ENCODE data around the gene ARMCX4.

DNA sequence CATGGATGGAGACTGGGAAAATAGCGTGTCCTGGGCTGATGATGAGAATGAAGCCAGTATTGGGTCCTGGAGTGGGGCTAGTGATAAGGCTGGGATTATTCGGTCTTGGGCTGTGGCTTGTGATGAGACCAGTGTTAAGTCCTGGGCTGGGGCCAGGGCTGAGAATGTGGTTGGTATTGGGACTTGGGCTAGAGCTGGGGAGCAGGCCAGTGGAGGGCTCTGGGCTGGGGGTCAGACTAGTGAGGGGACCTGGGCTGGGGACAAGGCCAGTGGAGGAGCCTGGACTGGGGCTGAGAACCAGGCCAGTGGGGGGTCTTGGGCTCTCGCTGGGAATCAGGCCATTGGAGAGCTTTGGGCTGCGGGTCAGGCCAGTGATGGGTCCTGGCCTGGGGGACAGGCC lies 6.7 kb downstream of the ARMCX4 start:
- TF ChIP-seq, protein P1, sequence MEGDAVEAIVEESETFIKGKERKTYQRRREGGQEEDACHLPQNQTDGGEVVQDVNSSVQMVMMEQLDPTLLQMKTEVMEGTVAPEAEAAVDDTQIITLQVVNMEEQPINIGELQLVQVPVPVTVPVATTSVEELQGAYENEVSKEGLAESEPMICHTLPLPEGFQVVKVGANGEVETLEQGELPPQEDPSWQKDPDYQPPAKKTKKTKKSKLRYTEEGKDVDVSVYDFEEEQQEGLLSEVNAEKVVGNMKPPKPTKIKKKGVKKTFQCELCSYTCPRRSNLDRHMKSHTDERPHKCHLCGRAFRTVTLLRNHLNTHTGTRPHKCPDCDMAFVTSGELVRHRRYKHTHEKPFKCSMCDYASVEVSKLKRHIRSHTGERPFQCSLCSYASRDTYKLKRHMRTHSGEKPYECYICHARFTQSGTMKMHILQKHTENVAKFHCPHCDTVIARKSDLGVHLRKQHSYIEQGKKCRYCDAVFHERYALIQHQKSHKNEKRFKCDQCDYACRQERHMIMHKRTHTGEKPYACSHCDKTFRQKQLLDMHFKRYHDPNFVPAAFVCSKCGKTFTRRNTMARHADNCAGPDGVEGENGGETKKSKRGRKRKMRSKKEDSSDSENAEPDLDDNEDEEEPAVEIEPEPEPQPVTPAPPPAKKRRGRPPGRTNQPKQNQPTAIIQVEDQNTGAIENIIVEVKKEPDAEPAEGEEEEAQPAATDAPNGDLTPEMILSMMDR (IDR thresholded peaks at IDR 0.05): no peak
- TF ChIP-seq ZFX (IDR thresholded peaks at IDR 0.05; ENCODE audit: borderline replicate concordance): no peak
